DOHH2 (cell line): ENCODE measurements around the gene NPFFR1.

Experiments used
- H3F3A ChIP-seq: fragments of 200-600 bp; sonication (generic), shearing (Covaris generic); 2 replicates; pipeline ENCODE4 v1.6.0; 2016; ENCODE audit warnings: antibody characterized with exemption, mild to moderate bottlenecking; ENCODE audit not compliant: control insufficient read depth, insufficient read depth
- H3K27ac ChIP-seq: fragments of 200-600 bp; sonication (generic); 2 replicates; pipeline ENCODE4 v1.5.1; 2014; ENCODE audit warnings: low read depth, mild to moderate bottlenecking, low read length, moderate library complexity
- H3K27me3 ChIP-seq: fragments of 200-600 bp; sonication (generic); 2 replicates; pipeline ENCODE4 v1.6.1; 2014; ENCODE audit warnings: mild to moderate bottlenecking, low read length, mixed read lengths; ENCODE audit not compliant: control insufficient read depth
- H3K36me3 ChIP-seq: fragments of 200-600 bp; sonication (generic); 2 replicates; pipeline ENCODE4 v1.6.1; 2014; ENCODE audit warnings: mild to moderate bottlenecking, low read length, moderate library complexity, mixed read lengths; ENCODE audit not compliant: control insufficient read depth
- H3K4me1 ChIP-seq: fragments of 200-600 bp; sonication (generic); 2 replicates; pipeline ENCODE4 v1.6.1; 2014; ENCODE audit warnings: mild to moderate bottlenecking, low read length, mixed read lengths; ENCODE audit not compliant: control insufficient read depth
- H3K4me2 ChIP-seq: fragments of 200-600 bp; sonication (generic); 2 replicates; pipeline ENCODE4 v1.6.0; 2014; ENCODE audit warnings: mild to moderate bottlenecking, low read length, moderate library complexity
- H3K4me3 ChIP-seq: fragments of 200-600 bp; sonication (generic); 2 replicates; pipeline ENCODE4 v1.5.1; 2014; ENCODE audit warnings: mild to moderate bottlenecking, low read length, mixed read lengths
- H3K79me2 ChIP-seq: fragments of 200-600 bp; sonication (generic); 2 replicates; pipeline ENCODE4 v1.6.1; 2014; ENCODE audit warnings: mild to moderate bottlenecking, low read length, mixed read lengths; ENCODE audit not compliant: control insufficient read depth
- H3K9me2 ChIP-seq: fragments of 200-600 bp; sonication (generic); replicated peaks from 2 replicates; pipeline ENCODE4 v1.6.1; 2014; ENCODE audit warnings: mild to moderate bottlenecking, low read length, mixed read lengths; ENCODE audit not compliant: control insufficient read depth
- H3K9me3 ChIP-seq: fragments of 200-600 bp; sonication (generic); 2 replicates; pipeline ENCODE4 v1.6.1; 2014; ENCODE audit warnings: antibody characterized with exemption, low read length, mixed read lengths; ENCODE audit not compliant: control insufficient read depth, insufficient read depth
- H4K20me1 ChIP-seq: fragments of 200-600 bp; sonication (generic); 2 replicates; pipeline ENCODE4 v1.6.0; 2014; ENCODE audit warnings: low read depth, mild to moderate bottlenecking, antibody characterized with exemption, low read length, moderate library complexity; ENCODE audit not compliant: control insufficient read depth, insufficient read depth
- CTCF ChIP-seq: fragments of 200-600 bp; sonication (generic); IDR thresholded peaks from one replicate; pipeline ENCODE4 v1.5.1; 2014; ENCODE audit warnings: antibody characterized with exemption, mild to moderate bottlenecking, low read depth, low read length; ENCODE audit not compliant: poor library complexity, severe bottlenecking
- EZH2phosphoT487 ChIP-seq: fragments of 200-600 bp; sonication (generic); IDR thresholded peaks from 2 replicates; pipeline ENCODE4 v1.6.1; 2017; ENCODE audit warnings: borderline replicate concordance, mild to moderate bottlenecking, antibody characterized with exemption, low read length, moderate library complexity, mixed read lengths

The NPFFR1 gene

GRCh38 chr10:70206762-70207161 lies 77.0 kb downstream of the NPFFR1 start:
- no peak overlapping the region for H3K4me3 ChIP-seq
- TF ChIP-seq EZH2phosphoT487: no peak
- no peak for TF ChIP-seq CTCF
- H4K20me1 ChIP-seq: no peaks in the 10 kb centered on the region; the same call in 1 of the 2 replicates
- no peak overlapping the region for H3K27ac ChIP-seq
- no peaks in the 10 kb centered on the region for H3K27me3 ChIP-seq
- H3K36me3 ChIP-seq: peaks cover 89% of the 10 kb centered on the region
- H3K4me2 ChIP-seq: no peak overlapping the region
- peaks cover 10% of the 10 kb centered on the region; the same call in 1 of the 2 replicates for H3F3A ChIP-seq
- H3K79me2 ChIP-seq: no peaks in the 10 kb centered on the region
- no peaks in the 10 kb centered on the region for H3K9me2 ChIP-seq
- no peaks in the 10 kb centered on the region for H3K9me3 ChIP-seq
- no peaks in the 10 kb centered on the region for H3K4me1 ChIP-seq

GRCh38 chr10:70201105-70201504 lies 82.7 kb downstream of the NPFFR1 start:
- peaks cover 75% of the 10 kb centered on the region for H3K36me3 ChIP-seq
- H3K27me3 ChIP-seq: no peaks in the 10 kb centered on the region
- H4K20me1 ChIP-seq: no peaks in the 10 kb centered on the region
- H3K9me3 ChIP-seq: no peaks in the 10 kb centered on the region
- H3K4me1 ChIP-seq: no peaks in the 10 kb centered on the region
- no peaks in the 10 kb centered on the region for H3K79me2 ChIP-seq
- TF ChIP-seq EZH2phosphoT487 (no peak), CTCF (no peak)
- no peak overlapping the region for H3K4me3 ChIP-seq
- no peak overlapping the region for H3K4me2 ChIP-seq
- no peak overlapping the region for H3K27ac ChIP-seq
- peaks cover 10% of the 10 kb centered on the region; the same call in 1 of the 2 replicates for H3F3A ChIP-seq
- no peaks in the 10 kb centered on the region for H3K9me2 ChIP-seq

GRCh38 chr10:70198696-70199466 lies 84.9 kb downstream of the NPFFR1 start:
- no peaks in the 10 kb centered on the region for H3K9me2 ChIP-seq
- no peaks in the 10 kb centered on the region for H3K27me3 ChIP-seq
- H3K4me3 ChIP-seq: no peak overlapping the region
- no peaks in the 10 kb centered on the region for H3K9me3 ChIP-seq
- no peak overlapping the region for H3K4me2 ChIP-seq
- peaks cover 60% of the 10 kb centered on the region for H3K36me3 ChIP-seq
- H3K79me2 ChIP-seq: no peaks in the 10 kb centered on the region
- H3K4me1 ChIP-seq: no peaks in the 10 kb centered on the region
- TF ChIP-seq CTCF: no peak
- TF ChIP-seq EZH2phosphoT487: no peak
- H4K20me1 ChIP-seq: no peaks in the 10 kb centered on the region
- no peak overlapping the region for H3K27ac ChIP-seq
- H3F3A ChIP-seq: peaks cover 18% of the 10 kb centered on the region
